ENCODE measurements around the gene C1QA.
"Not testable (repeated sequence)": the region's sequence is repeated elsewhere in the genome, so short reads cannot be mapped to it uniquely, and the experiment has no call there.

Gene C1QA

DNA sequence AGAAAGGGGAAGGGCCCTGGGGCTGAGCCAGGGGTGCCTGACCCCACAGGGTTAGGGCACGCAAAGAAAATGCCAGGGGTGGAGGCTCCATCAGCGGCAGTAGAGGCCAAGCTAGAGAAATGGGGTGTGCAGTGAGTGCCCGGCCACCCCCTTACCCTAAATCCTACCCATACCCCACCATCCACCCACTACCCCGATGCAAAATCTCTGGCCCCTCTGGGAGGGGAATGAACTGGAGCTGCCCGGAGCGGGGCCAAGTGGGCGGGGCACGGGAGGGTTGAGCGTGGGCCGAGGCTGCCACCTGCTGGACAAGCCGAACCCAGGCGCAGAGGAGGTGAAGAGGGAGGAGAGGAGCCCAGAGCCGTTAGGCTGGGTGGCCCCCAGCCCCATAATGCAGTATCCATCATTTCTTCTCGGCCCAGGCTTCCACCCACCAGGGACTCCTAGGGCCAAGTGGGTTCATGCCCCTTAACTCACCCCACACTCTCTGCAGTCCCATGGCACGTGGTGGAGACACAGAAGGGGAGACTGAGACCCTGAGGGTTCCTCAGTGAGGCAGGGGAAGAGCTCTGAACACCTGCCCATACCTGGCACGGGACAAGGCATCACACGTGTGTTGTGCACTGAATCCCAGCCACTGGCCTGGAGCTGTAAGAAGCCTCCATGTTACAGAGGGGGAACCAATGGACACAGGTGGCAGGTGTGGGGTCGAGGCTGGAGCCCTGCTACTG lies 5.6 kb downstream of the C1QA start:
- peak; percentile 37 for DNase-seq

DNA sequence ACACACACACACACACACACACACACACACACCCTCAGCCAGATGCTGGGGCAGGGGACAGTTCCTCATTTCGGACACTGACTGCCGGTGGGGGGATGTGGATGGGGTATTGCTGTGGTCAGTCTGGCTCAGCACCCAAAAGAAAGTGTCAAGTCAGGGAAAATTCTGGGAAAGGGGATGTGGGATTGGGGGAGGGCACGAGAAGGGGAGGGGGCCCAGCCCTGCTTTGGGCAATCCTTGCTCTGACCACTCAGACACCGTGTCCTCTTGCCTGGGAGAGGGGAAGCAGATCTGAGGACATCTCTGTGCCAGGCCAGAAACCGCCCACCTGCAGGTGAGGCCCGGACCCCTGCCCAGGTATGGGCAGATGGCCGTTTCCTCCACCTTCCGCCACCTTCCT lies 7.0 kb downstream of the C1QA start, which contains the start of gene C1QC:
TSS of gene C1QC (plus strand) at position 253 of the 400 bp plus-strand sequence. CDS start 391 bp downstream, outside the sequence.
- no peak for DNase-seq

DNA sequence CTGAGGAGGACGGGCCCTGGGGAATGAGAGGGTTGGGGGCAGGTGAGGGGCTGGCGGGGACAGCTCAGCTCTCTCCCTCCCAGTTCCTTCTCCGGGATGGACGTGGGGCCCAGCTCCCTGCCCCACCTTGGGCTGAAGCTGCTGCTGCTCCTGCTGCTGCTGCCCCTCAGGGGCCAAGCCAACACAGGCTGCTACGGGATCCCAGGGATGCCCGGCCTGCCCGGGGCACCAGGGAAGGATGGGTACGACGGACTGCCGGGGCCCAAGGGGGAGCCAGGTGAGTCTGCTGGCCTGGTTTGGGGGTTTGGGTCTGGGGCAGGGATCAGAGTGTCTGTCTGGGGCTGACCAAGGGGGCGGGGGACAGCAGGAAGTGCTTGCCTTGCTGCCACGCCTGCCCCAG lies 7.5 kb downstream of the C1QA start:
- DNase-seq, result no peak

DNA sequence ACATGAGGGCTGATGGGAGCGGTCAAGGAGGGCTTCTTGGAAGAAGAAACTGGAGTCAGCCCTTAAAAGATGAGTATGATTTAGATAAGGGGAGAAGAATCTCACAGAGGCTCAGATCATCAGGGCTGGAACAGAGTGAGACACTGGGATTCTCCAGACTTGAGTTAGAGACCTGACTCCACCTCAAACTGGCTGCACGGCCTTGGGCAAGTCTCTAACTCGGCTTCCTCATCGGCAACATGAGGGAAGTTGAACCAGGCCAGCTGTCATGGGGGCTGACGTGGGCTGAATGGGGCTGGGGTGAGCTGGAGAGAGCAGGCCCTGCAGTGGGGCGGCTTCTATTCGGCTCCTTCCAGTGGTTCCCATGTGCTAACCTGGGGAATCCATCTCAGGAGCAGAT lies 9.5 kb downstream of the C1QA start:
- DNase-seq, result no peak

DNA sequence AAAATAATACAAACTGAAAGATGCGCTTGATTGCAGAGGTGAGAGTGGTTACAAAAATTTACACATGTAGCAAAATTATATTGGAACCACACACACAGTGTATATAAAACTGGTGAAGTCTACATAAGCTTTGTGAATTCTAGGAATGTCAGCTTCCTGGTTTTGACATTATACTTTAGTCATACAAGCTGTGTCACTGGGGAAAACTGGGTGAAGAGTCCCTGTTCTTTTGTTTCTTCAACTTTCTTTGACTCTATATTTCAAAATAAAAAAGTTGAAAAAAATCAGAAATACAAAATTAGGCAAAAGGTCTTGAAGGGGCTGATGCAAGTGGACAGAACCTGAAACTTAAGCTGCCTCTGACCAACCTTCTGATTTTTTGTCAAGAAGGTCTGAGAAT lies 10.0 kb downstream of the C1QA start:
- DNase-seq, result no peak

DNA sequence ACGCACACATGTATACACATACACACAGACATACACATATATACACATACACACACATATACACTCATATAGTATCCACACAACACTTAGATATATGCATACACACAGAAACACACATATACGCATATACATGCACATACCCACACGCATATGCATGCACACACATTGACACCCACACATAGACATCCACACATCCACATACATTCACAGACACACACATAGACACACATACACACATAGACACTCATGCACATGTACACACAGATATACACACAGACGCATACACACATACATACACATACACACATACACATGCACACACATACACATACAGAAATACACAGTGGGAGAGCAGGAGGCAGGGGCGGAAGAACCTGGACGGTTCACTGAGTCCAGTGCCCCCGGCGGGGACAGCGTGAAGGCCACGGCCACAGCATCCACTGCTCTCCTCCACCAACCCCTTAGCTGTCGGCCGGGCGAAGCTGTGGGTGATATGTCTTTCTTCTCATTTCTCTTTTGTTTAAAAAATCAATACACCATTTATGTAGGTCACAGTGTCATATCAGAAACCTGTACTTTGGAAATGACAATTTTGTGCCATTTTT lies 13.8 kb downstream of the C1QA start:
- no peak for DNase-seq

DNA sequence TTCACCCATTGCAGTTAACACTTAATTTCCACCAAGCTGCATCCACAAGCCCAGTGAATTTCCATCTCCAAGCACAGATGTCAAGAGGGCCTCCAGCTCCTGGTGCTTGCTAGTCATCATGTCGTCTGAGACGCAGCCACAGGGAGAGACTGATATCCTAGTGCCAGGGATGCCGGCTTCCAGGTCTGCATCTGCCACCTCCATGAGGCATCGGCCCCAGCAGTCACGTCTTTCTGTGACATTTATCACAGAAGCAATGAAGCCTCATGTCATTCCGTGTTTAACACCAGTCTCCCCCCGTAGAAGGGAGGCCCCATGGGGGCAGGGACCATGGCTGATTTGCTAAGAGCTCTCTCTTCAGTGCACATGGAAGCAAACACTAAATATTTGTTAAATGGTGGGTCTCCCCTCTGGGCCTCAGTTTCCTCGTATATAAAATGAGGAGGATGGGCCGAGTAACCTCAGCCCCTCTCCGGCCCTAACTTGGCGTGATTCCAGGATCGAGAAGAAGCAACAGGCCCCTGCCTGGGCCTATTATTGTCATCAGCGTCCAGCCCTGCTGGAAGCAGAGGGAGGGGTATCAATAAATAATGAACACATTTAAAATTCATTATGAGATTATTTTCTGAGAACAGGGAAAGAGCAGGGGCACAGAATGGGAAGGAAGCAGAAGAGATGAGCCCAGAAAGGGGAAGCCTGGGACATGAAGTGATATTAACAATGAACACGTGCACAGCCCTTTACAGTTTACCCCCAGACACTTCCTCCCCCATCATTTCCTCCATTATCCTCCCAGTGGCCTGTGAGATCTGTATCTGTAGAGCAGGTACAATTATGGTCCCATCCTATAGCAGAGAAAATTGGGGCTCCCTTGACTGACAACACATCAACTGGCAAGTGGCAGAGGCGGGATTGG lies 15.8 kb downstream of the C1QA start:
- no peak for DNase-seq

DNA sequence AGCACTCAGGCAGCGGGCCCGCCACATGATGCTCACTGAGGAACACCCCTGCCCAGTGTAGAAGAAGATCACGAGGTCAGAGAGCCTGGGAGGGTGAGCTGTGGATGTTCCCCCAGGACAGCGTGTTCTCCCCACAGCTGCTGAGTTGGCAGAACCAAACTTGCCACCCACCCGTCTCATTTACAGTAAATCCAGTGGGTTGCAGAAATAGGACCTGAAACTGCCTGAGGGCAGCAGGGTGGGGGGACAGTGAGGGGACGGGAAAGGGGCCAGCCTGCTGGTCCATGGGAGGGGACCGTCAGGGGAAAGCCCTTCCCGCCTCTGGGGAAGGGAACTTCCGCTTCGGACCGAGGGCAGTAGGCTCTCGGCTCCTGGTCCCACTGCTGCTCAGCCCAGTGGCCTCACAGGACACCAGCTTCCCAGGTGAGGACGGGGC lies 16.5 kb downstream of the C1QA start, which contains the start of gene C1QB:
TSS of gene C1QB (plus strand) at position 356 of the 436 bp plus-strand sequence. CDS start 6,227 bp downstream, outside the sequence.
- DNase-seq, result no peak

DNA sequence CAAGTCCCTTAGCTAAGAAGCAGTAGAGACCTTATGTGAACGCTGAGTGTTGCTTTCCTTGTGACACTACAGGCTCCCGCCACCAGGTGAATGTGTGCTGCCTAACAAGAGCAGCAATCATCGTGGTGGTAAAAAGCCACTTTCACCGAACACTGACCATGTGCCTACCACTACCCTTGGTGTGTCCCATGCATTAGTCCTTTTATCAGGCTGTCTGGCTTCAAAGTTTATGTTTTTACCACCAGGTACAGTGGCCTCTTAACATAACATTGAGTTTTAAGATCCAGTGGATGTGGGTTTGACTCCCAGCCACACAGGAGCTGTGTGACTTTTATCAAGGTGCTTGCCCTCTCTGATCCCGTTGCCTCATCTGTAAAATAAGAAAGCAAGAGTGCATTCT lies 18.3 kb downstream of the C1QA start:
- no peak for DNase-seq

DNA sequence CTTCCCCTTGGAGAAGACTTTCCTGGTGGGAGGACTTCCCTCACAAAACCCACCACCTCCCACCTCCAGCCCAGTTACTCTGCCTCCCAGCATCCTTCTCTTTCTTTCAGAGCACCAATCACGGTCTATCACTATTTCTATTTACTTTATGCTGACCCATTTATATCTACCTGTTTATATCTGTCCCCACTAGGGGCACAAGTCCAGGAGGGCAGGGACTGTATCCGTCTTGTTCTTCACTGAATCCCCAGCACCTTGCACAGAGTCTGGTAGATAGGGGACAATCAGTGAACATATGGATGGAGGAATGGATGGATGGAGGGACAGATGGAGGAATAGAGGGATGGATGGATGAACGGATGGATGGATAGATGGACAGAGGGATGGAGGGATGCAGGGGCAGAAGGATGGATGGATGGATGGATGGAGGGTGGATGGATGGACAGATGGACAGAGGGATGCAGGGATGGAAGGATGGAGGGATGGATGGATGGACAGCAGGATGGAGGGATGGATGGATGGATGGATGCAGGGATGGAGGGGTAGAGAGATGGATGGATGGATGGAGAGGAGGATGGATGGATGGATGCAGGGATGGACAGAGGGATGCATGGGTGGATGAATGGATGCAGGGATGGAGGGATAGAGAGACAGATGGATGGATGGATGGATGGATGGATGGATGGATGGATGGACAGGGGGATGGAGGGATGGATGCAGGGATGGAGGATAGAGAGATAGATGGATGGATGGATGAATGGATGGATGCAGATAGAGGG lies 22.1 kb downstream of the C1QA start:
- DNase-seq, result no peak

DNA sequence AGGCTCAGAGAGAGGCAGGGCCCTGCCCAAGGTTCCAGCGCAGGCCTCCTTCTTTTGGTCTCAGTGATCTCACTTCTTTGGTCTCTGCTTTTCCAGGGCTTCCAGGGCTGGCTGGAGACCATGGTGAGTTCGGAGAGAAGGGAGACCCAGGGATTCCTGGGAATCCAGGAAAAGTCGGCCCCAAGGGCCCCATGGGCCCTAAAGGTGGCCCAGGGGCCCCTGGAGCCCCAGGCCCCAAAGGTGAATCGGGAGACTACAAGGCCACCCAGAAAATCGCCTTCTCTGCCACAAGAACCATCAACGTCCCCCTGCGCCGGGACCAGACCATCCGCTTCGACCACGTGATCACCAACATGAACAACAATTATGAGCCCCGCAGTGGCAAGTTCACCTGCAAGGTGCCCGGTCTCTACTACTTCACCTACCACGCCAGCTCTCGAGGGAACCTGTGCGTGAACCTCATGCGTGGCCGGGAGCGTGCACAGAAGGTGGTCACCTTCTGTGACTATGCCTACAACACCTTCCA lies 24.4 kb downstream of the C1QA start:
- no peak for DNase-seq

DNA sequence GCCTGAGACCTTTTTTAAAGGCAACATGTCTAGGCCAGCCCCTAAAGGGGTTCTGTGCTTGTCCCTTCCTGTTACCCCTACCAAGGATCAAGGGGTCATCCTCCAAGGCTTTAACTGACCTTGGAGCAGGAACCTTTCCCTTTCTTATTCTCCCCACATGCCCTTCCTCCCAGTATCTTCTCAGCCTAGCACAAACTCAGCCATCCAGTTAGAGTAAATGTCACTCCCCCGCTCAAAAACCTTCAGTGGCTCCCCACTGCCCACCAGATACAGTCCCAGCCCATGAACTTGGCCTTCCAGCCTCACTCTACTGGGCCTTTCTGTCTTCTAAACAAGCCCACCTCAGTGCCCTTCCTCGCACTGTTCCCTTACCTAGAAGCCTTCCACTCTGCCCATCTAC lies 25.5 kb downstream of the C1QA start:
- DNase-seq, result no peak

DNA sequence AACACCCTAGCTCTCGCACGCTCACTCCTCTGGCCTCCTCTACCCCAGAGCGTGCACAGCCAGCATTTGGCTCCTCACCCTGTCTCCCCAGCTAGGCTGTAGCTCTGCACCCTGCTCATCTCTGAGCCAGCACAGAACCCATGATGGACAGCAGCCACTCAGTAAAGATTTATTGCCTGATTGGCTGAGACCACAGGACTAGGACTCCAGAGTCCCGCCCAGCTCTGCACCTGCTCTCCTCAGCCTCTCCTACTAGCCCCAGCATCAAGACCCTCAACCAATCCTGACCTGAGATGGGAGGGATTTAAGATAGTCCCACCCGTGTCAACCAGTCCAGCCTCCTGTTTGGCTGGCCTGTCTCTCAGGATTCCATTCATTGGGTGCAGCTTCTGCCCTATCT lies 25.9 kb downstream of the C1QA start:
- no peak for DNase-seq

DNA sequence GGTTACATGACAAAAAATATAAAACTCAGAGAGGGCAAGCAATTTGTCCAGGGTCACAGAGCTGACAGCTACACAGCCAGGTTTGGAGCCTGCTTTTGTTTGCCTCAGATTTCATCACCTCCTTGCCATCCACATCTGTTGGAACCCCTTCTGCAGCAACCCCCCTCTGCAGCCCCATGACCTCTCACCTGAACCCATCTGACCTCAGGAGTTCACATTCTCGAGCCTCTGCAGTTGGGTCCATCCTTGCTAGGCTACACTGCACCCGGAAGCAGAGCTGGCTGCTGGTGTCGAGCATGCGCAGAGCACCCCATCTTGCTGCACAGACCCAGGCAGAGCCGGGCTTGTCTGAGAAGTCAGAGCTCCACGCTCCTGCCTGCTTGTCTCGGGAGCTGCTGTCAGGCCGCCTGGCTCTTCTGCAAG lies 26.6 kb downstream of the C1QA start:
- no peak for DNase-seq

DNA sequence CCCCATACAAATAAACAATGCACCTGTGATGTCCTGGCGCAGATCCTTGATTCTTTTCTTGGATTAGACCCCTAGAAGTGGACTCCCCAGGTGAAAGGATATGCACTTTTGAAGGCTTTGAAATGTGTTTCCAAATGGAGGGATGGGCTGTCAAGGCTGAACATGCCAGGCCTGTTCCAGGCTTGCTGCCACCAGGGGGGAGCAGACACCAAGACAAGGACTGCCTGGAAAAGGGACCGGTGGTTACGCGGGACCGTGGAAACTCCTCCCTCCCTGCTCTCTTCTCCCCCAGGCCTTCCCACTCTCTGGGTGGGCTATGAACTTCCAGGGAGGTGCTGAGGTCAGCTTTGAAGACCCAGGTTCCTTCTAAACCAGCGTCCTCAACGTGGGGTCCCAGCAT lies 29.3 kb downstream of the C1QA start:
- DNase-seq, result peak; percentile 26

DNA sequence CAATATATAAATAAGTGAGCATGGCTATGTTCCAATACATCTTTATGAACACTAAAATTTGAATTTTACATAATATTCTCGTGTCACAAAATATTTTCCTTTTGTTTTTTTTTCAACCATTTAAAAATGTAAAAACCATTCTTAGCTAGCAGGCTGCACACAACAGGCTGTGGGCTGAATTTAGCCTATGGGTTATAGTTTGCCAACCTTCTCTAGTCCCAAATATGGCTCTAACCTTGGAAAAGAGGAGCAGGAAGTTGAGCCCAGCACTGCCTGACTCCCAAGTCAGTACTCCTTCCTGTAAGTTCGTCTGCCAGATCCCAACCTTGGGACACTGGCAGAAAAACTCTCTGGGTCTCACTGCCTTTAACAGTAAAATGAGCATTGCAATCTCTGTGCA lies 30.0 kb downstream of the C1QA start:
- DNase-seq, result no peak

DNA sequence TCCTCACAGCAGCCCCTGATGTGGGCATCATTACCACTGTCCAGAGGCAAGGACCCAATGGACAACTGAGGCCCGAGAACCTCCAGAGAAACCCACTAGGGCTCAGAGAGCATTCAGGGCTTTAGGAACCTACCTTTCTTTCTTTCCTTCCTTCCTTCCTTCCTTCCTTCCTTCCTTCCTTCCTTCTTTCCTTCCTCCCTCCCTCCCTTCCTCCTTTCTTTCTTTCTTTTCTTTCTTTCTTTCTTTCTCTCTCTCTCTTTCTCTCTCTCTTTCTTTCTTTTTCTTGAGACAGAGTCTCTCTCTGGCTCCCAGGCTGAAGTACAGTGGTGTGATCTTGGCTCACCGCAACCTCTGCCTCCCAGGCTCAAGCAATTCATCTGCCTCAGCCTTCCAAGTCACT lies 32.4 kb downstream of the C1QA start:
- DNase-seq, result not testable (repeated sequence)

DNA sequence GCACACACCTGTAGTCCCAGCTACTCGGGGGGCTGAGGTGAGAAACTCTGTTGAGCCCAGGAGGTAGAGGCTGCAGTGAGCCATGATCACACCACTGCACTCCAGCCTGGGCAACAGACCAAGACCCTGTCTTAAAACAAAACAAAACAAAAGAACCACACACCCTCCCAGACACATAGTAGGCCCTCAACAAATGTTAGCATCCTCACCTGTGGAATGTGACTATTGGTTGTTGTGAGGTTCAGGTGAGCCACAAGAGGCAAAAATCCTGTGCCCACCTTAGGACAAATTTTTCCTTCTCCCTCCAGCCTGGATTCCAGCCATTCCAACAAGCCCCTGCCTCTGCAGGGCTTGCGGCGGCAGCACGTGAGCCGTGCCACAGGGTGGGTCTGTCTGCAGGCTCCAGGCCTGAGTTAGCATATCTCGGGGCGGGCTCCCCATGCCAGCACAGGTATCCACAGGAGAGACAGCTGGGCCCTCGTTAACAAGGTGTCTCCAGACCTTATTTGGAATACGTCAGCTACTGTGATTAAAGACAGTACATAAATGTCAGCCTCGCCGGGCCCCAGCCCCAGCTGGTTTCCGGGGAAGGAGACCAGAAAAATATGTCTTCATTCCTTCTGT lies 34.0 kb downstream of the C1QA start:
- no peak for DNase-seq

DNA sequence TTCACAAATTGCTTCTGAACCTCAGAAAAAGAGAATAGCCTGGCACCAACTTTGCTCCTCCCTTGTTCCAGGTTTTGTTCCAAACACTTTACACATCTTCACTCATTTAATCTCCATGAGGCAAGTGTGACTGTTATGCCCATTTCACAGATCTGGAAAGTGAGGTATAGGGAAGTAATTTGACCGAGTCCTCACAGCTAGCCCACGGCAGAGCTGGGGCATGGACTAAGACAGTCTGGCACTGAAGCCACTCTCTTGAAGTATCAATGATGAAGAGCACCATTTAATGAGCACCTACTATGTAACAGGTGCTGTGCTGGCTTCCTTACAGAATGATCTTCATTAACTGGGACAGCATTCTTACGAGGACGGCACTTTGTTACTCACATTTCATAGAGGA lies 35.6 kb downstream of the C1QA start:
- no peak for DNase-seq

DNA sequence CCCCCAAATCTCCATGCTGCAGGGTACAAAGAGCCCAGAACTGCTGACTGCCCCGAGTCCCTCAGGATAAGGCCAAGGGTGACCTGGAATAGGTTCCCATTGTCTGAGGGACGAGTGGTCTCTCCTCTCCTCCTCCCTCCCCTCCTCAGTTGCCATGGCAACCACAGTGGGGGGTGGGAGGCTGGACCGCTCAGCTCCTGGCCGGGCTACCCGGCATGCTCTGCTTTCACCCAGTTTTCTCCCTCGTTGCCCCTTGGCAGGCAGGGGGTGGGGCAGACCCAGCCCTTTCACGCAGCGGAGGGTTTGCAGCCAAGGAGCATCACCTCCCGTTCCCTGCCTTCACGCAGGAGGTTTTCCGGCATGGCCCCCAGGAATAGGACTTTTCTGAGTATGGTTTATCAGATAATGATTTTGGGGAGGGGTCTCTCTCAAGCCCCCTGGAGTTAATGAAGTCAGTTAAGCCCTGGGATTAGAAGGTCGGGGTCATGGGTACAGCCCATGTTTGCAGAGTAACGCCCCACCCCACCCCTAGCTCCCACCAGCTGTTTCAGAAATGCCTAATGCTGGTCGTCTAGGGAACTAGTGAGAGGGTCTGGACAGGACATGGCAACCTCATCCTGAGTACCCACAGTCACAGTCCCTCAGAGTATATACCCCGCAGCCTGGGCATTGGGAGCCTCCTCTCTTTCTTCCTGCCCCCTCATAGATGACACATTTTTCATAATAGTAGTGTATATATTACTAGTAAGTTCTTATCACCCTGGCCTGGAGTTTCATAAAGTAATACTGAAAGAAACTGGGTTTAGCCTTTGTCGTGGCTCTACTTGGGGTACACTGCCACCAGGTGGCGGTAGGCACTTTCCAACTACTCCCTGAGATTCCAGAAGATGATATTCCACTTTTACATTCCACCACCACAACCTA lies 37.3 kb downstream of the C1QA start:
- DNase-seq, result peak; percentile 24

DNA sequence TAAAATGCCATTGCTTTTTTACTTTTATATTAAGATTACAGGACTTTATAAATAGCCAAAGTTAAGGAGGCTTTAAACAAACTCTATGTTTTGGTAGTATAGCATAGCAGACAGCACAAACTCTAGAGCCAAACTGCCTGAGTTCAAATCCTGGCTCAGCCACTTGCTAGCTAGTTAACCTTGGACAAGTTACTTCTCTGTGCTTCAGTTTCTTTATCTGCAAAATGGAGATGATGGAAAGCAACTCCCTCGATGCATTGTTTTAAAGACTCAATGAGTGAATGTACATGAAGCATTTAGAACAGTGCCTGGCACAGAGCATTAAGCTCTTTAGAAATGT lies 38.0 kb downstream of the C1QA start:
- DNase-seq, result no peak

All from COR-L47 (cell line).